K562 (cell line): ENCODE data around the gene SCYL2. TPM values are rescaled to one million over a fixed set of nuclear protein-coding genes. Genes with fewer than 3 reads are reported as not detected.

ENCODE experiments used
- ATAC-seq: fragments of 200-7000 bp; cut with Tn5 transposase; 3 replicates; pipeline ENCODE4 v1.9.1; 2020; ENCODE audit warnings: moderate library complexity
- BruUV-seq: library from RNA; stranded (reverse); fragments of 400-500 nt; replicated peaks from 2 replicates; lab custom pipeline; 2021; lab: Mats Ljungman, UMichigan
- CTCF ChIA-PET: fragments of 300-600 bp; formaldehyde crosslinking; extraction: SDS; loops from one replicate; lab custom pipeline; 2021; ENCODE audit warnings: low intra/inter-chr PET ratio; lab: Yijun Ruan, JAX
- POLR2A ChIA-PET: fragments of 300-600, 350-650 bp; sonication (Branson Sonifier 250); formaldehyde crosslinking; extraction: SDS; loops from one replicate; lab custom pipeline; 2021; ENCODE audit warnings: antibody characterized with exemption, inconsistent platforms; lab: Yijun Ruan, JAX
- DNase-seq, 4 experiments: peaks; one replicate each; pipeline versions ENCODE4 v3.0.0 to v3.0.0-alpha.2; 2011 to 2018; ENCODE audit warnings: low spot score in 3 of 4, mixed read lengths in 3 of 4; ENCODE audit errors: extremely low read depth in 1 of 4
- FAIRE-seq: peaks from 2 replicates; lab custom pipeline; 2011; peaks lifted over from hg19 to GRCh38; lab: Jason Lieb, UNC
- H2AFZ ChIP-seq: 2 replicates; pipeline ENCODE4 v1.6.0; 2011; ENCODE audit warnings: low read depth, low read length, control low read depth, inconsistent platforms
- H3K27ac ChIP-seq: fragments of 200-600 bp; 3 replicates; pipeline ENCODE4 v1.8.0; 2011; ENCODE audit warnings: low read depth, mild to moderate bottlenecking, control low read depth, inconsistent platforms, low read length, moderate library complexity, mixed read lengths; ENCODE audit errors: extremely low read depth
- H3K27me3 ChIP-seq, 2 experiments: fragments of 300-600 bp in 1 of 2; 2 replicates in 1 of 2; 3 replicates in 1 of 2; pipeline versions ENCODE4 v1.6.0 to v1.8.0; 2011; ENCODE audit warnings: inconsistent platforms in 2 of 2, low read length in 2 of 2, mild to moderate bottlenecking in 1 of 2, mixed read lengths in 1 of 2, moderate library complexity in 1 of 2; ENCODE audit not compliant: control insufficient read depth in 2 of 2, insufficient read depth in 2 of 2
- H3K36me3 ChIP-seq: fragments of 300-600 bp; 3 replicates; pipeline ENCODE4 v1.8.0; 2011; ENCODE audit warnings: mild to moderate bottlenecking, low read length, inconsistent platforms; ENCODE audit not compliant: control insufficient read depth, insufficient read depth
- H3K4me1 ChIP-seq, 2 experiments: fragments of 200-600 bp in 1 of 2; replicated peaks in 1 of 2; 2 replicates in 1 of 2; 3 replicates in 1 of 2; pipeline versions ENCODE4 v1.5.1 to v1.8.0; 2011; ENCODE audit warnings: inconsistent platforms in 2 of 2, low read length in 2 of 2, mild to moderate bottlenecking in 1 of 2, mixed read lengths in 1 of 2, moderate library complexity in 1 of 2; ENCODE audit not compliant: control insufficient read depth in 2 of 2, insufficient read depth in 2 of 2
- H3K4me2 ChIP-seq: 2 replicates; pipeline ENCODE4 v1.6.1; 2011; ENCODE audit warnings: low read length, control low read depth, inconsistent platforms, mixed read lengths; ENCODE audit not compliant: insufficient read depth
- H3K4me3 ChIP-seq: fragments of 200-600 bp; sonication (generic), shearing (Covaris generic); 2 replicates; pipeline ENCODE4 v1.5.1; 2016; ENCODE audit warnings: control low read depth, inconsistent platforms
- H3K79me2 ChIP-seq: fragments of 200-600 bp; 3 replicates; pipeline ENCODE4 v1.8.0; 2011; ENCODE audit warnings: low read length, inconsistent platforms; ENCODE audit not compliant: control insufficient read depth, insufficient read depth
- H3K9ac ChIP-seq, 2 experiments: 2 replicates each; pipeline versions ENCODE4 v1.6.0 to v1.6.1; 2011; ENCODE audit warnings: low read depth in 2 of 2, low read length in 2 of 2, control low read depth in 1 of 2, inconsistent platforms in 1 of 2, mild to moderate bottlenecking in 1 of 2, mixed read lengths in 1 of 2; ENCODE audit not compliant: insufficient read depth in 1 of 2
- H3K9me1 ChIP-seq: one replicate; pipeline ENCODE4 v1.6.0; 2011; ENCODE audit warnings: inconsistent platforms, mild to moderate bottlenecking, low read length, moderate library complexity; ENCODE audit not compliant: control insufficient read depth, insufficient read depth
- H3K9me3 ChIP-seq: replicated peaks from 2 replicates; pipeline ENCODE4 v1.5.1; 2011; ENCODE audit warnings: low read depth, low read length, inconsistent platforms; ENCODE audit not compliant: control insufficient read depth, insufficient read depth
- H4K20me1 ChIP-seq: replicated peaks from 2 replicates; pipeline ENCODE4 v1.6.1; 2011; ENCODE audit warnings: low read length, inconsistent platforms, mixed read lengths; ENCODE audit not compliant: control insufficient read depth, insufficient read depth
- BCL6 ChIP-seq: fragments of 250-450 bp; sonication (Bioruptor Pico); IDR thresholded peaks from 2 replicates; pipeline ENCODE4 v1.4.0; 2020
- HNRNPUL1 ChIP-seq: fragments of 200-400 bp; formaldehyde crosslinking; IDR thresholded peaks from 2 replicates; pipeline ENCODE4 v1.6.1; 2017; ENCODE audit warnings: low read length
- LCOR ChIP-seq: sonication (generic); formaldehyde crosslinking; IDR thresholded peaks from 2 replicates; pipeline ENCODE4 v1.8.0; 2022; ENCODE audit warnings: mild to moderate bottlenecking, missing genetic modification reagents
- POLR2G ChIP-seq: fragments of 200-400 bp; formaldehyde crosslinking; IDR thresholded peaks from 2 replicates; pipeline ENCODE4 v1.6.1; 2017; ENCODE audit warnings: low read depth, mild to moderate bottlenecking, antibody characterized with exemption, low read length, moderate library complexity
- RCOR1 ChIP-seq, 2 experiments: IDR thresholded peaks; 2 replicates each; pipeline ENCODE4 v1.6.1; 2012; ENCODE audit warnings: low read depth in 2 of 2, low read length in 2 of 2, borderline replicate concordance in 1 of 2, improper control_type of control experiment in 1 of 2
- TEAD1 ChIP-seq, 2 experiments: fragments of 450-650 bp in 1 of 2; sonication (generic) in 1 of 2; formaldehyde crosslinking; IDR thresholded peaks; 2 replicates each; pipeline versions ENCODE4 v1.4.0 to v1.8.0; 2020 to 2022; ENCODE audit warnings: mild to moderate bottlenecking in 2 of 2, missing genetic modification reagents in 1 of 2
- ZKSCAN8 ChIP-seq: fragments of 200-800 bp; sonication (Bioruptor generic); IDR thresholded peaks from 2 replicates; pipeline ENCODE4 v1.6.1; 2016; ENCODE audit warnings: missing genetic modification characterization, missing compliant biosample characterization
- ZNF699 ChIP-seq: fragments of 250-450 bp; sonication (Bioruptor Pico); IDR thresholded peaks from 2 replicates; pipeline ENCODE4 v1.8.0; 2021; ENCODE audit warnings: mild to moderate bottlenecking, moderate library complexity; ENCODE audit not compliant: insufficient replicate concordance
- WGBS: fragments of 100-300 bp; shearing (Covaris generic); methylation state at CpG from one replicate; pipeline ENCODE4 v1.1.6; 2016; ENCODE audit warnings: low coverage, mixed read lengths; ENCODE audit not compliant: insufficient coverage; ENCODE audit errors: missing lambda C conversion rate; 5-methylcytosine and 5-hydroxymethylcytosine counted together
- in situ Hi-C: fragments of 300-500 bp; cut with MboI; formaldehyde crosslinking; loops from 4 replicates; pipeline ENCODE4 v1.15.0; 2018; ENCODE audit warnings: inconsistent platforms, mixed read lengths
- intact Hi-C: fragments of 100-400 bp; cut with micrococcal nuclease; formaldehyde crosslinking; loops from 2 replicates; pipeline ENCODE4 v1.14.2; 2022
- polyA plus RNA-seq, 8 experiments: library from polyadenylated mRNA; depleted of rRNA in 4 of 8; stranded (reverse) in 5 of 8; unstranded in 3 of 8; fragments of >200 nt; fragmentation: Nextera tagmentation in 2 of 8; fragmentation: Illumina TruSeq in 1 of 8; extraction: Ambion mirVana in 2 of 8; extraction: Trizol in 1 of 8; gene quantifications; 2 replicates each; pipeline versions ENCODE4 v1.2.1 to v1.2.3, GENCODE V29; 2011 to 2014; ENCODE audit warnings: inconsistent platforms in 1 of 8, missing spikeins in 1 of 8
- total RNA-seq, 7 experiments: library from RNA; depleted of rRNA in 6 of 7; stranded (reverse); fragments of >200 nt in 6 of 7; fragmentation: Illumina TruSeq in 2 of 7; extraction: Trizol in 2 of 7; gene quantifications; 2 replicates each; pipeline versions ENCODE4 v1.2.1 to v1.2.3, GENCODE V29; 2011 to 2021; ENCODE audit warnings: low replicate concordance in 1 of 7
- TF ChIP-seq, protein P1 (sequence below): fragments of 450-650 bp; formaldehyde crosslinking; IDR thresholded peaks from 2 replicates; pipeline ENCODE4 v1.4.0; 2020; ENCODE audit warnings: mild to moderate bottlenecking

Gene SCYL2
- total and polyA plus RNA-seq, 9 of the 15 experiments (the other 6 are each of a cell fraction or from before 2014, with no cell fraction given) = 9.9 to 49.0 (median 32.9) TPM

DNA sequence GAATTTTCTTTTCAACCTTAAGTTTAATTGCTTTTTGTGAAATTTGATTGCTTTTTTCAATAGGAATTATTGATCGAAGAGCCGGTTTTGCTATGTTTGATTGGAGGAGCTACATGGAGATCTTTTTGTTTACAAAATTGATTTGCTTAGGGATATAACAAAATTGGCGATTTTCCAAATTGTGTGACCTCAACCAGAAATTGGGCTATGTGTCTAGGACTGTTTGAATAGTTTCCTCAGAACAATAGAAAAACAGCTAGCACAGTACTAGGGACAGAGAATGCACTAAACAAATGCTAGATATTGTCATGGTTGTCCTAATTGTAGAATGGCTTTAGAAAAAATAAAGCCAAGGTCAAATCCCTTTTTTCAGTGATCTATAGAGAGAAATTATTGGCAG lies 92.3 kb downstream of the SCYL2 start:
- ChIA-PET CTCF (no interaction called here), POLR2A (interaction anchor here (0.9 kb wide), 1 partner anchor 22 kb away, joined by 3 read pairs; no protein-coding TSS in a partner anchor)
- ATAC-seq (no peak), DNase-seq (no peak), FAIRE-seq (no peak)
- Histone ChIP-seq H3K4me1 (no peaks in the 10 kb centered on the region), H3K9me3 (no peaks in the 10 kb centered on the region), H3K36me3 (no peaks in the 10 kb centered on the region), H2AFZ (no peak overlapping the region), H3K4me3 (no peak overlapping the region), H3K9me1 (no peaks in the 10 kb centered on the region), H4K20me1 (no peaks in the 10 kb centered on the region), H3K4me2 (no peak overlapping the region), H3K9ac (no peak overlapping the region), H3K27me3 (peaks cover 0 to 17% of the 10 kb centered on the region in 2 experiments; a peak in 2 of 5 replicates), H3K79me2 (no peaks in the 10 kb centered on the region), H3K27ac (no peak overlapping the region)
- BruUV-seq = no TSS peak
- intact Hi-C loops = no loop called here
- WGBS = 0% methylated on average over 3 of the region's 3 CpGs
- in situ Hi-C loops = loop anchor here (10.0 kb wide), 1 partner anchor 196 kb away; no protein-coding TSS in a partner anchor
- no peak for TF ChIP-seq BCL6
- TF ChIP-seq ZKSCAN8 (CRISPR knock-in tag) = no peak

- TF ChIP-seq, protein P1, sequence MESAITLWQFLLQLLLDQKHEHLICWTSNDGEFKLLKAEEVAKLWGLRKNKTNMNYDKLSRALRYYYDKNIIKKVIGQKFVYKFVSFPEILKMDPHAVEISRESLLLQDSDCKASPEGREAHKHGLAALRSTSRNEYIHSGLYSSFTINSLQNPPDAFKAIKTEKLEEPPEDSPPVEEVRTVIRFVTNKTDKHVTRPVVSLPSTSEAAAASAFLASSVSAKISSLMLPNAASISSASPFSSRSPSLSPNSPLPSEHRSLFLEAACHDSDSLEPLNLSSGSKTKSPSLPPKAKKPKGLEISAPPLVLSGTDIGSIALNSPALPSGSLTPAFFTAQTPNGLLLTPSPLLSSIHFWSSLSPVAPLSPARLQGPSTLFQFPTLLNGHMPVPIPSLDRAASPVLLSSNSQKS (CRISPR knock-in tag) = no peak
- TF ChIP-seq POLR2G (no peak), RCOR1 (IDR thresholded peaks at IDR 0.05; ENCODE audit: borderline replicate concordance in 1 of 2, low read depth in 2 of 2, low read length in 2 of 2) (no peak), TEAD1 (CRISPR knock-in tag; IDR thresholded peaks at IDR 0.05) (no peak), LCOR (no peak), ZNF699 (no peak), HNRNPUL1 (no peak)
- H3K4me3 ChIP-seq = no peak overlapping the region
- DNase-seq (no peak), ATAC-seq (no peak), FAIRE-seq (no peak)
- ChIA-PET POLR2A (interaction anchor here (0.9 kb wide), 1 partner anchor 22 kb away, joined by 3 read pairs; no protein-coding TSS in a partner anchor), CTCF (no interaction called here)
- no peak overlapping the region for H3K9ac ChIP-seq
- no peaks in the 10 kb centered on the region for H3K36me3 ChIP-seq
- WGBS = 0% methylated on average over 2 of the region's 2 CpGs
- H3K4me2 ChIP-seq = no peak overlapping the region
- in situ Hi-C loops (loop anchor here (10.0 kb wide), 1 partner anchor 195 kb away; no protein-coding TSS in a partner anchor), intact Hi-C loops (no loop called here)
- H3K79me2 ChIP-seq = no peaks in the 10 kb centered on the region
- BruUV-seq = no TSS peak
- no peaks in the 10 kb centered on the region for H3K4me1 ChIP-seq
- no peak overlapping the region for H3K27ac ChIP-seq
- no peaks in the 10 kb centered on the region for H4K20me1 ChIP-seq
- no peak overlapping the region for H2AFZ ChIP-seq
- peaks cover 0 to 17% of the 10 kb centered on the region in 2 experiments; a peak in 2 of 5 replicates for H3K27me3 ChIP-seq
- H3K9me1 ChIP-seq = no peaks in the 10 kb centered on the region
- H3K9me3 ChIP-seq = no peaks in the 10 kb centered on the region
Observed at GRCh38 chr12:100359822-100360221, 92.8 kb downstream of the SCYL2 start.
